Measurements from ENCODE around the gene UNC45B. TPM values are rescaled to one million over a fixed set of nuclear protein-coding genes. Genes with fewer than 3 reads are reported as not detected.

Gene UNC45B
- total and polyA plus RNA-seq, 11 donors = 49.1 to 305 (median 204) TPM

DNA sequence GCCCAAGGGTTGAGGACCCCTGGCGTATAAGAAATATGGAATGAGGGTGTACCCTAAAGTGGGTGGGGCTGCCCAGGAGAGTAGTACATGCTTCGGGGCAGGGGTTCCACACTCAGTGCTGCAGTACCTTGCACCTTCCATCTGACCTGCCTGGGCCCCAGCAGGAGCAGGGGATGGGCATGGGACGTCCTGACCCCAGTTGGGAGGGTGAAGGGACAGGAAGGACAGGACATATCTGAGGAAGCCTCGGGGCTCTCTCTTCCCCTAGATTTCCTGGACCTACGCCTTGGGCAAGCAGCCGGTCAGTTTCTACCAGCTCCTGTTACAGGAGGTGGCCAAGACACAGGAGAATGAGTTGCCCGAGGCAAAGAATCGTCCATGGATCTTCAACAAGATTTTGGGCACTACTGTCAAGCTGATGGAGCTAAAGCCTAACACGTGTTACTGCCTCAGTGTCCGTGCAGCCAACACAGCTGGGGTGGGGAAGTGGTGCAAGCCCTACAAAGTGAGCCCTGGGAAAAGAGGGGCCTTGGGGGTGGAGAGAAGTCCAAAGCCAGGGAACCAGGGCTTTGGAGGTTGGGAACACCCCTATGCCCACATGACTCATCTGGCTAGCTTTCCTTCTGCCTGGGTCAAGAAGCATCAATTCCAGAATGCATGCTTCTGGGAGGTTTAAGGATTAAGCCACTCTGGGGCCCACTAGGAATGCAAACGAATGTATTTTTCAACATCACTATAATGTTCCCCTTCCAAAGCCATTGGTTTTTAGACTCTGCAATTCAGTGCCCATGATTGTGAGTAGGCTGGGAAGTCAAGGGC lies 18.3 kb upstream of the UNC45B start:
- 72 to 84% (median 76%) methylated on average over 11 of the region's 11 CpGs for WGBS, 4 donors
- no peak for ATAC-seq
- H3K4me3 ChIP-seq = no peak overlapping the region
- H3K36me3 ChIP-seq = peaks cover 0 to 39% (median 33%) of the 10 kb centered on the region in 9 donors
- no peaks in the 10 kb centered on the region for H3K9me3 ChIP-seq
- no peak overlapping the region for H3K27ac ChIP-seq
- TF ChIP-seq, protein P1, sequence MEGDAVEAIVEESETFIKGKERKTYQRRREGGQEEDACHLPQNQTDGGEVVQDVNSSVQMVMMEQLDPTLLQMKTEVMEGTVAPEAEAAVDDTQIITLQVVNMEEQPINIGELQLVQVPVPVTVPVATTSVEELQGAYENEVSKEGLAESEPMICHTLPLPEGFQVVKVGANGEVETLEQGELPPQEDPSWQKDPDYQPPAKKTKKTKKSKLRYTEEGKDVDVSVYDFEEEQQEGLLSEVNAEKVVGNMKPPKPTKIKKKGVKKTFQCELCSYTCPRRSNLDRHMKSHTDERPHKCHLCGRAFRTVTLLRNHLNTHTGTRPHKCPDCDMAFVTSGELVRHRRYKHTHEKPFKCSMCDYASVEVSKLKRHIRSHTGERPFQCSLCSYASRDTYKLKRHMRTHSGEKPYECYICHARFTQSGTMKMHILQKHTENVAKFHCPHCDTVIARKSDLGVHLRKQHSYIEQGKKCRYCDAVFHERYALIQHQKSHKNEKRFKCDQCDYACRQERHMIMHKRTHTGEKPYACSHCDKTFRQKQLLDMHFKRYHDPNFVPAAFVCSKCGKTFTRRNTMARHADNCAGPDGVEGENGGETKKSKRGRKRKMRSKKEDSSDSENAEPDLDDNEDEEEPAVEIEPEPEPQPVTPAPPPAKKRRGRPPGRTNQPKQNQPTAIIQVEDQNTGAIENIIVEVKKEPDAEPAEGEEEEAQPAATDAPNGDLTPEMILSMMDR (IDR thresholded peaks at IDR 0.05) = no peak
- TF ChIP-seq POLR2A (IDR thresholded peaks at IDR 0.05) = no peak
- H3K4me1 ChIP-seq = peaks cover 0 to 12% (median 0%) of the 10 kb centered on the region in 12 donors
- DNase-seq = no peak
- H3K27me3 ChIP-seq = no peaks in the 10 kb centered on the region
- intact Hi-C loops (cut with DNase I) = loop anchor here in 1 of 10 donors (10.0 kb wide), 1 partner anchor 705 kb away; no protein-coding TSS in a partner anchor

DNA sequence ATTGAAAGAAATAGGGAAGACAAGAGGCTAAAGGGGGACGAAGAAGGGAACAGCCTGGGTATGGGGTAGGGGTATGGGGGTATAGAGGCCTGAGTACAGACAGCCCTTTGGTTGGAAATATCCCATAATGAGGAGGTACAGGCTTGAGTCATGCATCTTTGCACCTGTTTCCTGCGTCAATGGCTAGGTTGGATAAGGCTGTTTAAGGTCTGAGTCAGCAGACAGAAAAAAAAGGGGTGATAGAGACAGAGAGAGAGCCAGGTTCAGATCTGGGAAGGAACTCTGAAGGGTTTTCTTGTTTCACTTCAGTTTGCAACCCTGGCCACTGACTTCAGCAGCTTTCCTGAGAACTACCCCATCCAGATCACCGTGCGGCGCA lies 17.7 kb upstream of the UNC45B start:
- intact Hi-C loops (cut with DNase I) = loop anchor here in 1 of 10 donors (10.0 kb wide), 1 partner anchor 705 kb away; no protein-coding TSS in a partner anchor
- peaks cover 0 to 12% (median 0%) of the 10 kb centered on the region in 12 donors for H3K4me1 ChIP-seq
- DNase-seq = no peak
- ATAC-seq = no peak
- peaks cover 0 to 45% (median 39%) of the 10 kb centered on the region in 9 donors for H3K36me3 ChIP-seq
- 93 to 96% (median 94%) methylated on average over 5 of the region's 5 CpGs for WGBS, 4 donors
- no peaks in the 10 kb centered on the region for H3K9me3 ChIP-seq
- H3K4me3 ChIP-seq = no peak overlapping the region
- H3K27ac ChIP-seq = no peak overlapping the region
- TF ChIP-seq, protein P1 (IDR thresholded peaks at IDR 0.05) = no peak
- no peak for TF ChIP-seq POLR2A (IDR thresholded peaks at IDR 0.05)
- no peaks in the 10 kb centered on the region for H3K27me3 ChIP-seq

DNA sequence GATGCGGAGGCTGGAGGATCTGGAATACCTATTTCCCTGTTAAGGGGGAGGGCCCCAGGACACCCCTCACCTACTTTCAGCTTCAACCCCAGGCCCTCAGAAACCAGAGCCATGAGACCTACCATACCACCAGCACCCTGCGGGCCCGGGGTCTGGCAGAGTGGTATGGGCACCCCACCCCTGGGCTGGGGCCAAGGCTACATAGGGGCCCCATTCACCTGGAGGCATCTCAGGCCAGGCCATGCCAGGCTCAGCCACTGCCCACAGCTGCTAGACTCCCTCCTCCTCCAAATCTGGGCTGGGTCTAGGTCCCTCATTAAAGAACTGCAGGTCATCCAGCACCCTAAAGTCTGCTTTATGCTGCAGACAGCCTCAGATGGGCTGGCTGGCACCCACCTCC lies 17.2 kb upstream of the UNC45B start:
- no peak overlapping the region for H3K4me3 ChIP-seq
- ATAC-seq (no peak), DNase-seq (no peak)
- H3K27me3 ChIP-seq = no peaks in the 10 kb centered on the region
- no peak for TF ChIP-seq POLR2A (IDR thresholded peaks at IDR 0.05)
- TF ChIP-seq, protein P1 (IDR thresholded peaks at IDR 0.05) = no peak
- H3K9me3 ChIP-seq = no peaks in the 10 kb centered on the region
- no peak overlapping the region for H3K27ac ChIP-seq
- intact Hi-C loops (cut with DNase I) = no loop called here
- WGBS, 4 donors = 95 to 100% (median 99%) methylated on average over 3 of the region's 3 CpGs
- H3K36me3 ChIP-seq = peaks cover 0 to 49% (median 43%) of the 10 kb centered on the region in 9 donors
- peaks cover 0 to 12% (median 0%) of the 10 kb centered on the region in 12 donors for H3K4me1 ChIP-seq

DNA sequence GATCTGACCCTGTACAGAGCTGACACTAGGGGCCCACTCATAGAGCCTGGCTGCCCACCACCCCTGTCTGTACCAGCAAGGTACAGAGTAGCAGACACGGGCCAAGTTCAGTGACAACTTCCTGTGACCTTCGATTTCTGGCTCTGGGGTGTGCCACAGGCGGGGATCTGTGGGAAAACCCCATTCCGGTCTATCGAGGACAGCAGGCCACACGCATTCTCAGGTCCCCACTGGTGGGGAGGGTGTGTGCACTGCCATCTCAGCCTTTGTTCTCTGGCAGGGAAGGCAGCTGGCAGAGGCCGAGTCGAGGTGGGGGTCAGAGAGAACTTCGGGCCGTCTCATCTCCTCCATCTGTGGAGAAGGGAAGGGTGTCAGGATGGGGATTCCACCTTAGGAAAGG lies 15.5 kb upstream of the UNC45B start:
- 86 to 87% (median 87%) methylated on average over 6 to 10 of the region's 10 CpGs for WGBS, 4 donors
- Histone ChIP-seq H3K4me1 (peaks cover 0 to 12% (median 0%) of the 10 kb centered on the region in 12 donors), H3K27me3 (no peaks in the 10 kb centered on the region), H3K36me3 (peaks cover 0 to 67% (median 59%) of the 10 kb centered on the region in 9 donors), H3K27ac (no peak overlapping the region), H3K9me3 (no peaks in the 10 kb centered on the region), H3K4me3 (no peak overlapping the region)
- TF ChIP-seq, protein P1 (IDR thresholded peaks at IDR 0.05) = no peak
- TF ChIP-seq POLR2A (IDR thresholded peaks at IDR 0.05) = no peak
- no peak for ATAC-seq
- no peak for DNase-seq
- intact Hi-C loops (cut with DNase I) = no loop called here
